Stimulated activated naive CD8-positive, alpha-beta T cell treated with anti-CD3 and anti-CD28 coated beads, Interleukin-15, Interleukin-2, amounts not matched to agents 100 ng/mL and 50 ng/mL, for 24 hours (primary cell): Measurements from ENCODE around the gene TULP1.

Experiments used
- H3K27ac Mint-ChIP-seq: one replicate; pipeline ENCODE4 v1.8.0; 2021; ENCODE audit warnings: mild to moderate bottlenecking, mixed read lengths
- H3K27me3 Mint-ChIP-seq: one replicate; pipeline ENCODE4 v1.8.0; 2021; ENCODE audit warnings: mixed read lengths
- H3K36me3 Mint-ChIP-seq: one replicate; pipeline ENCODE4 v1.8.0; 2021; ENCODE audit warnings: low read depth, mixed read lengths
- H3K4me1 Mint-ChIP-seq: one replicate; pipeline ENCODE4 v1.8.0; 2021; ENCODE audit warnings: low read depth, mixed read lengths
- H3K4me3 Mint-ChIP-seq: one replicate; pipeline ENCODE4 v1.8.0; 2021; ENCODE audit warnings: mild to moderate bottlenecking, mixed read lengths
- H3K9me3 Mint-ChIP-seq: one replicate; pipeline ENCODE4 v1.8.0; 2021; ENCODE audit warnings: mixed read lengths

TULP1 gene

GRCh38 chr6:35474131-35474941 is 38.4 kb downstream of the TULP1 start:
- H3K27me3 Mint-ChIP-seq, result no peaks in the 10 kb centered on the region
- H3K4me1 Mint-ChIP-seq, result peaks cover 30% of the 10 kb centered on the region
- peaks cover 36% of the 10 kb centered on the region for H3K36me3 Mint-ChIP-seq
- no peak overlapping the region for H3K4me3 Mint-ChIP-seq
- peak overlapping the region; percentile 36 for H3K27ac Mint-ChIP-seq
- no peaks in the 10 kb centered on the region for H3K9me3 Mint-ChIP-seq

DNA sequence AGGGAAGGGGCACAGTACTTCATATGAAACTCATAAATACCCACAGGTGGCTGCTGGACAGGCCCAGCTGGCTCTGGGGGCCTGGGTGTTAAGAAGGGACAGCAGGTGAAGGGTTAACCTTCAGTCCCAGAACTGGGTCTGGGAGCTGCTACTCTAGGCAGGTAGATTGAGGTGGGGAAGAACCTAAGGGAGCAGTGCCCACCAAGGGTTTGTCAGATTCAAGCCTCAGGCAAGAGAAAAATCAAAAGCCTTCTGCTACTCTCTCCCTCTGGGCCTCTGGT is 38.9 kb downstream of the TULP1 start:
- H3K9me3 Mint-ChIP-seq, result no peaks in the 10 kb centered on the region
- no peak overlapping the region for H3K27ac Mint-ChIP-seq
- H3K4me3 Mint-ChIP-seq, result no peak overlapping the region
- H3K36me3 Mint-ChIP-seq, result peaks cover 42% of the 10 kb centered on the region
- no peaks in the 10 kb centered on the region for H3K27me3 Mint-ChIP-seq
- H3K4me1 Mint-ChIP-seq, result peaks cover 32% of the 10 kb centered on the region

GRCh38 chr6:35473075-35473849 is 39.4 kb downstream of the TULP1 start:
- Mint-ChIP-seq H3K27me3 (no peaks in the 10 kb centered on the region), H3K27ac (peak overlapping the region; percentile 67), H3K9me3 (no peaks in the 10 kb centered on the region), H3K4me1 (peaks cover 32% of the 10 kb centered on the region), H3K36me3 (peaks cover 47% of the 10 kb centered on the region), H3K4me3 (peak overlapping the region; percentile 49)

DNA sequence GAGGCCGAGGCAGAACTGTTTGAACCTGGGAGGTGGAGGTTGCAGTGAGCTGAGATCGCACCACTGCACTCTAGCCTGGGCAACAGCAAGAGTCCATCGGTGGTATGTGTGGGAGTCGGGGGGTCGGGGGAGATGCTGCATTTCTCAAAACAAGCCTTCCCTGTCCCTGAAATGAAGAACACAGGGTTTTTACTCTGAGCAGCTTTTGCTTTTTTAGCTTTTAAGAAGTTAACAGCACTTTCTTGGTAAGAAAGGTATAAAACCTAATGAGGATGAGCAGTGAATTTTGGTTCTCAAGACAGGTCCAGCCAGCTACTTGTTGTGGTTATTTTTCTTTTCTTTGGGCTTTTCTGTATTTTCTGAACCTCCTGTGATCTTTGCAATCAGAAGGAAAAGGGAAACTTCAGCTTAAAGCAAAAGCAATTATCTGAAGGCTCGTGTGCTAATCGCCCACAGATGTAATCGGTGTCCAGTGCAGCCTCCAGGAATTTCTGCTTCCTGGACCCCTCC is 40.8 kb downstream of the TULP1 start:
- peak overlapping the region; percentile 97 for H3K27ac Mint-ChIP-seq
- no peaks in the 10 kb centered on the region for H3K27me3 Mint-ChIP-seq
- peak overlapping the region; percentile 97 for H3K4me3 Mint-ChIP-seq
- H3K36me3 Mint-ChIP-seq, result peaks cover 55% of the 10 kb centered on the region
- peaks cover 42% of the 10 kb centered on the region for H3K4me1 Mint-ChIP-seq
- H3K9me3 Mint-ChIP-seq, result no peaks in the 10 kb centered on the region

GRCh38 chr6:35470663-35471120 is 42.0 kb downstream of the TULP1 start:
- Mint-ChIP-seq H3K9me3 (no peaks in the 10 kb centered on the region), H3K36me3 (peaks cover 65% of the 10 kb centered on the region), H3K27ac (peak overlapping the region; percentile 97), H3K27me3 (no peaks in the 10 kb centered on the region), H3K4me1 (peaks cover 42% of the 10 kb centered on the region), H3K4me3 (peak overlapping the region; percentile 97)

DNA sequence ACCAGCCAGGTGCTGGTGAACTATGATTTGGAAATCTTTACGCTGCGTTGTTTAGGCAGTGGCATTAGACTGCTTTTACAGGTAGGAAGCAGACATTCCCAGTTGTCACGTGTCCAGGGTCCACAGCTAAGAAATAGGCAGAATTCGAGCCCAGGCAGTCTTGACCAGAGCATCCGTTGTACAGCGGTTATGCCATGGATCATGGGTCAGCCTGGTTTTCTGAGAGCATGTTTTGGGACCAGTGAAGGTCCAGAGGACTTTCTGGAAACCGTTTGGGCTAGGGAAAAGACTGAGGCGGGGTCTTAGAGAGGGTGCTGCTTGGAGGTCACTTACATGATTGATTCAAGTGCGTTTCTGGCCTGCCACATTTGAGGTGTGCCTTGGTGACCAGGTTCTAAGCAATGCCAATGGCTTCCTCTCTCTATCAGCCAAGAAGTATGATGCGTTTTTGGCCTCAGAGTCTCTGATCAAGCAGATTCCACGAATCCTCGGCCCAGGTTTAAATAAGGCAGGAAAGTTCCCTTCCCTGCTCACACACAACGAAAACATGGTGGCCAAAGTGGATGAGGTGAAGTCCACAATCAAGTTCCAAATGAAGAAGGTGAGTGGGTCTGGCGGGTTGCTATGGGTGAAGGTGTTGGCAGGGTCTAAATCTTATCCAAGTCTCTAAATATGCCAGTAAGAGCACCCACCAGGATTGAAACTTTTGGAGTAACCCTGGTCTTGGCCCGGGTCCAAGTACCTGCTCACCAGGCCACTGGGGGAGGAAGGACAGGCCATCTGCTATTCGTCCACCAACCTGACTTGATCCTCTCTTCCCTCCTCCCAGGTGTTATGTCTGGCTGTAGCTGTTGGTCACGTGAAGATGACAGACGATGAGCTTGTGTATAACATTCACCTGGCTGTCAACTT is 42.7 kb downstream of the TULP1 start:
- Mint-ChIP-seq H3K9me3 (no peaks in the 10 kb centered on the region), H3K27me3 (no peaks in the 10 kb centered on the region), H3K4me1 (peaks cover 42% of the 10 kb centered on the region), H3K36me3 (peaks cover 66% of the 10 kb centered on the region), H3K4me3 (peak overlapping the region; percentile 97), H3K27ac (peak overlapping the region; percentile 97)

DNA sequence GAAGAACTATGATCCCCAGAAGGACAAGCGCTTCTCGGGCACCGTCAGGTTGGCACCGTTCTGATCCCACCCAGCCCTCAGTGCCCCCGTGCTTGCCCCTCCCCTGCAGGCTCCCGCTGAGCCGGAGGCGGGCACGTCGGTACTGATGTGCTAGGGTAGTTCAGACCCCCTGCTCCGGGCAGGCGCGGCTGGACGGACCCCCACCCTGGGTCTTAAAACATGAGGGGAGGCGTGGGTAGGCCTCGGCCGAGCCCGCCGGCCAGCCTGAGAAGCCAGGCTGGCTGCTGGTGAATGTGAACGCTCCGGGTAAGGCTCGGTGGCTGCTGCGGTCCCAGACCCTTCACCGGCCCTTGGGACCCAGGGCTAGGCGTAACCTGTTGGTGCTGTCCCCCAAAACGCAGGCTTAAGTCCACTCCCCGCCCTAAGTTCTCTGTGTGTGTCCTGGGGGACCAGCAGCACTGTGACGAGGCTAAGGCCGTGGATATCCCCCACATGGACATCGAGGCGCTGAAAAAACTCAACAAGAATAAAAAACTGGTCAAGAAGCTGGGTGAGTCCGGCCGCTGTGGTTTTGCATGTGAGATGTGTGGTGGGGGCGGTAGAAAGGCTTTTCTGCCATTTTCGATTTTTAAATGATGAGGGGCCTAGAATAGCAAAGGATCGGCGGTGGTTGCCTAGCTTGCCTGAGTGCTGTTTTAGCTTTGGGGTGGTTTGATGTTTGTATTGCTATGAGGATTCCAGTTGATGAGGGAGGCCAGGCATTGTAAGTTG is 43.5 kb downstream of the TULP1 start:
- Mint-ChIP-seq H3K27me3 (no peaks in the 10 kb centered on the region), H3K9me3 (no peaks in the 10 kb centered on the region), H3K4me1 (peaks cover 42% of the 10 kb centered on the region), H3K36me3 (peaks cover 69% of the 10 kb centered on the region), H3K4me3 (peak overlapping the region; percentile 97), H3K27ac (peak overlapping the region; percentile 97)

DNA sequence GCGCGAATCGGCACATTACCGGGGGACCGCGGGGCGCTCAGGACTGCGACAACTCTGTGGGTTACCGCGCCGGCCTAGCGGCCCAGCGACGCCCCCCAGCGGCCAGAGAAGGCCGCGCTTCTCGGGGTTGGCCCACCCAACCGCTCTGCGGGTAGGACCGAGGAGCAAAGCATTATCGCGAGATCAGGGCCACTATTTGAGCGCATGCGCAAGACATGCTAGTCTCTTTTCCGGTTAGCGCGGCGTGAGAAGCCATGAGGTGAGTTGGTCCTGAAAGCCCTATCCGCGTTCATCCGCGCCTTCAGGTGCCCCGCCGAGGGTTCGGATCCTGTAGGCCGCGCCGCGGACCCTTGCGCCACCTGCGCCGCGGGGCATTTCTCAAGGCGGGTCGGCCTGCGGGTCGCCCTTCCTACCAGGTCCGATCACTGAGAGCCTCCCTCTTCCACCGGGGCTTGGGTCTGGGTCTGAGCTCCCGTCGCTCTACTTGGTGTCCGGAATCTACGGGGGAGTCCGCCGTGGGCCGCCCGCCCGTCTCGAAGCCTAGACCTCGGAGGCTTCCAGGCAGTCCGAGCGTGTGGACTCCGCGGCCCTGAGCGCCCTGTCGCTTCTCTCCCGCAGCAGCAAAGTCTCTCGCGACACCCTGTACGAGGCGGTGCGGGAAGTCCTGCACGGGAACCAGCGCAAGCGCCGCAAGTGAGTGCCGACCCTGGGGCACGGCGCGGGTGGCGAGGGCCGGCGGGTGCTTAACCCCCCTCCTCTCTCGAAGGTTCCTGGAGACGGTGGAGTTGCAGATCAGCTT is 44.3 kb downstream of the TULP1 start, which contains the start of gene RPL10A:
TSS of gene RPL10A (plus strand) at position 221 of the 799 bp plus-strand sequence. CDS start at position 255, 34 bp downstream.
- Mint-ChIP-seq H3K27me3 (no peaks in the 10 kb centered on the region), H3K27ac (peak within 1 kb of the TSS; percentile 97), H3K4me1 (peaks cover 42% of the 10 kb centered on the region), H3K4me3 (peak within 1 kb of the TSS; percentile 97), H3K36me3 (peaks cover 77% of the 10 kb centered on the region), H3K9me3 (no peaks in the 10 kb centered on the region)

- H3K4me3 Mint-ChIP-seq, result no peak overlapping the region
- H3K4me1 Mint-ChIP-seq, result peaks cover 25% of the 10 kb centered on the region
- H3K27ac Mint-ChIP-seq, result no peak overlapping the region
- H3K27me3 Mint-ChIP-seq, result no peaks in the 10 kb centered on the region
- H3K36me3 Mint-ChIP-seq, result peaks cover 73% of the 10 kb centered on the region
- H3K9me3 Mint-ChIP-seq, result no peaks in the 10 kb centered on the region
Measured at GRCh38 chr6:35465646-35466045, 47.0 kb downstream of the TULP1 start.

DNA sequence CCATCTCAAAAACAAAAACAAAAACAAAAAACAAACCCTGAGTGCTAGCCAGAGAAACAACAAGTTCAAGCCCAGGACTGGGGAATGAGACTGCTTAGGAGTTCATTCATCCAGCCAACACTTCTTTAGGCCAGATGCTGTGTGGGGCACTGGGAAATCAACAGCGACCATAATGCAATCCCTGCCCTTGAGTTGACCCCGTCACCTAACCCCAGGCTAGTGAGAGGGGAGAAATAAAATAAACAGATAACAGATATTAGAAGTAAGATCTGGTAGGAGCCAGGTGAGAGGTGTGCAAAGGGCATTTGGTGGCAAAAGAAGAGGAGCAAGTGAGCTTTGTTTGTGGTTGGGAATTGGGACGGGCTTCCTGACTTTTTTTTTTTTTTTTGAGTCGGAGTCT is 49.4 kb downstream of the TULP1 start:
- Mint-ChIP-seq H3K27ac (no peak overlapping the region), H3K4me1 (peaks cover 9% of the 10 kb centered on the region), H3K4me3 (no peak overlapping the region), H3K27me3 (no peaks in the 10 kb centered on the region), H3K9me3 (no peaks in the 10 kb centered on the region), H3K36me3 (peaks cover 64% of the 10 kb centered on the region)

GRCh38 chr6:35461270-35461669 is 51.4 kb downstream of the TULP1 start:
- Mint-ChIP-seq H3K36me3 (peaks cover 66% of the 10 kb centered on the region), H3K27ac (no peak overlapping the region)

DNA sequence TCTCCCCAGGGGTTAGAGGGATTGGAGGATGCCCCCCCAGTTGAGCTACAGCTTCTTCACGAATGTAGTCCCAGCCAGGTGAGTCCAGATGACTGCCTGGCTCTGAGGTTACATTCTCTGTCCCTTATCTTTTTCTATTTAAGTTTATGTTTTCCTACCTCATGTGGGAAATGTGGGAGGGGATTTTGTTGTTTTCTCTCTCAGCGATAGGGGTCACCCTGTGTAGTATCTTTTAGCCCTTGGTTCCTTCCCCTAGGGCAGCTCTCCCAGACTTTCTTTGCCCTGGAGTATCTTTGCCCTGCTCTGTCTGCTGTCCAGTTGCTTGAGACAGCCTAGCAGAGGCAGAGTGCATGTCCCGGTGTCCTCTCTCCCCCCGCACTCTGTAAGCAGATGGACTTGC is 54.8 kb downstream of the TULP1 start:
- Mint-ChIP-seq H3K36me3 (peaks cover 63% of the 10 kb centered on the region), H3K27me3 (no peaks in the 10 kb centered on the region), H3K4me1 (peaks cover 19% of the 10 kb centered on the region), H3K9me3 (no peaks in the 10 kb centered on the region), H3K27ac (no peak overlapping the region), H3K4me3 (no peak overlapping the region)

More at GRCh38 chr6:35461270-35461669, 51.4 kb downstream of the TULP1 start:
- no peaks in the 10 kb centered on the region for H3K4me1 Mint-ChIP-seq
- H3K9me3 Mint-ChIP-seq, result no peaks in the 10 kb centered on the region
- H3K27me3 Mint-ChIP-seq, result no peaks in the 10 kb centered on the region
- no peak overlapping the region for H3K4me3 Mint-ChIP-seq

- peak overlapping the region; percentile 30 for H3K4me3 Mint-ChIP-seq
- peaks cover 30% of the 10 kb centered on the region for H3K4me1 Mint-ChIP-seq
- H3K27ac Mint-ChIP-seq, result no peak overlapping the region
- H3K27me3 Mint-ChIP-seq, result no peaks in the 10 kb centered on the region
- peaks cover 39% of the 10 kb centered on the region for H3K36me3 Mint-ChIP-seq
- no peaks in the 10 kb centered on the region for H3K9me3 Mint-ChIP-seq
Measured at GRCh38 chr6:35454391-35455110, 58.1 kb downstream of the TULP1 start.
